Progenitor cell of endocrine pancreas (in vitro differentiated cells): Measurements from ENCODE around the gene POLN. TPM values are rescaled to one million over a fixed set of nuclear protein-coding genes. Genes with fewer than 3 reads are reported as not detected.

Experiments used
- DNase-seq: peaks from one replicate; pipeline ENCODE4 v3.0.0; 2021; ENCODE audit warnings: low spot score; ENCODE audit not compliant: unreplicated experiment
- H3K27ac Mint-ChIP-seq: 2 replicates; pipeline ENCODE4 v1.8.0; 2021; ENCODE audit warnings: mild to moderate bottlenecking, moderate library complexity, mixed read lengths
- H3K27me3 Mint-ChIP-seq: 2 replicates; pipeline ENCODE4 v1.8.0; 2021; ENCODE audit warnings: mixed read lengths
- H3K36me3 Mint-ChIP-seq: 2 replicates; pipeline ENCODE4 v1.8.0; 2022; ENCODE audit warnings: mixed read lengths; ENCODE audit not compliant: insufficient read depth
- H3K4me1 Mint-ChIP-seq: 2 replicates; pipeline ENCODE4 v1.8.0; 2021; ENCODE audit warnings: low read depth, mixed read lengths
- H3K4me3 Mint-ChIP-seq: 2 replicates; pipeline ENCODE4 v1.8.0; 2021; ENCODE audit warnings: low read depth, mild to moderate bottlenecking, moderate library complexity, mixed read lengths
- H3K9me3 Mint-ChIP-seq: 2 replicates; pipeline ENCODE4 v1.8.0; 2021; ENCODE audit warnings: low read depth, mixed read lengths
- total RNA-seq: library from RNA; stranded (reverse); gene quantifications from 2 replicates; pipeline ENCODE4 v1.2.1, GENCODE V29; 2021
- TF ChIP-seq, protein P1 (sequence below): fragments of 200-600 bp; sonication (generic); IDR thresholded peaks from one replicate; pipeline ENCODE4 v1.5.0; 2021; ENCODE audit warnings: antibody characterized with exemption, mild to moderate bottlenecking; ENCODE audit not compliant: unreplicated experiment

The POLN gene
- total RNA-seq, 1 donor from 2014 or later = 5.9 TPM

- DNase-seq = no peak
- Mint-ChIP-seq H3K36me3 (peaks cover 1% of the 10 kb centered on the region), H3K27ac (no peak overlapping the region), H3K4me3 (no peak overlapping the region), H3K9me3 (no peaks in the 10 kb centered on the region), H3K4me1 (peaks cover 2% of the 10 kb centered on the region), H3K27me3 (no peaks in the 10 kb centered on the region)
- TF ChIP-seq, protein P1, sequence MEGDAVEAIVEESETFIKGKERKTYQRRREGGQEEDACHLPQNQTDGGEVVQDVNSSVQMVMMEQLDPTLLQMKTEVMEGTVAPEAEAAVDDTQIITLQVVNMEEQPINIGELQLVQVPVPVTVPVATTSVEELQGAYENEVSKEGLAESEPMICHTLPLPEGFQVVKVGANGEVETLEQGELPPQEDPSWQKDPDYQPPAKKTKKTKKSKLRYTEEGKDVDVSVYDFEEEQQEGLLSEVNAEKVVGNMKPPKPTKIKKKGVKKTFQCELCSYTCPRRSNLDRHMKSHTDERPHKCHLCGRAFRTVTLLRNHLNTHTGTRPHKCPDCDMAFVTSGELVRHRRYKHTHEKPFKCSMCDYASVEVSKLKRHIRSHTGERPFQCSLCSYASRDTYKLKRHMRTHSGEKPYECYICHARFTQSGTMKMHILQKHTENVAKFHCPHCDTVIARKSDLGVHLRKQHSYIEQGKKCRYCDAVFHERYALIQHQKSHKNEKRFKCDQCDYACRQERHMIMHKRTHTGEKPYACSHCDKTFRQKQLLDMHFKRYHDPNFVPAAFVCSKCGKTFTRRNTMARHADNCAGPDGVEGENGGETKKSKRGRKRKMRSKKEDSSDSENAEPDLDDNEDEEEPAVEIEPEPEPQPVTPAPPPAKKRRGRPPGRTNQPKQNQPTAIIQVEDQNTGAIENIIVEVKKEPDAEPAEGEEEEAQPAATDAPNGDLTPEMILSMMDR = no peak
These were observed 67.9 kb downstream of the POLN start for GRCh38 chr4:2174061-2174460.

- Mint-ChIP-seq H3K9me3 (no peaks in the 10 kb centered on the region), H3K4me1 (peaks cover 5% of the 10 kb centered on the region), H3K36me3 (peaks cover 1% of the 10 kb centered on the region), H3K27ac (no peak overlapping the region), H3K4me3 (no peak overlapping the region), H3K27me3 (no peaks in the 10 kb centered on the region)
- TF ChIP-seq, protein P1 = no peak
- DNase-seq = no peak
These were observed 69.2 kb downstream of the POLN start for GRCh38 chr4:2172627-2173231.

DNA sequence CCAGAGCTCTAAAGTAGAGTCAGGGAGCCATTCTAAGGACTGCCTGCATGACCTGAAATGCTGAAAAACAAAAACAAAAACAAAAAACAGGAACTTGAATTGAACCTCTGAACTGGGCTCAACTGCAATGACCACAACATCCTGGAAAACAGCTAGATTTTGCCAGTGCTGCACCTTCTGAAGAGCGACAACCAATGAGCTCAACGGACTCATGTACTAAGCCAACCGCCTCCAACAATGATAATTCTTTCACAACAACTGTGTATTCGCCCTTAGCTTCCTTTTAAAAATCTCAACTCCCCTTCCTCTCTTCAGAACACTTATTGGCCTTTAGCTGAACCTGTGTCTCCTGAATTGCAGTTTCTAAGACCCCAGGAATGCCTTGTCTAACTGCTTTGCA, 69.8 kb downstream of the POLN start:
- no peaks in the 10 kb centered on the region for H3K27me3 Mint-ChIP-seq
- H3K4me1 Mint-ChIP-seq = peaks cover 5% of the 10 kb centered on the region
- TF ChIP-seq, protein P1 = no peak
- no peak overlapping the region for H3K27ac Mint-ChIP-seq
- H3K36me3 Mint-ChIP-seq = peaks cover 1% of the 10 kb centered on the region
- no peak for DNase-seq
- no peaks in the 10 kb centered on the region for H3K9me3 Mint-ChIP-seq
- H3K4me3 Mint-ChIP-seq = no peak overlapping the region

- TF ChIP-seq, protein P1 = no peak
- H3K36me3 Mint-ChIP-seq = peaks cover 5% of the 10 kb centered on the region
- no peaks in the 10 kb centered on the region for H3K9me3 Mint-ChIP-seq
- DNase-seq = no peak
- H3K27me3 Mint-ChIP-seq = no peaks in the 10 kb centered on the region
- peaks cover 5% of the 10 kb centered on the region for H3K4me1 Mint-ChIP-seq
- no peak overlapping the region for H3K4me3 Mint-ChIP-seq
- no peak overlapping the region for H3K27ac Mint-ChIP-seq
These were observed 73.2 kb downstream of the POLN start for GRCh38 chr4:2168469-2169319.

DNA sequence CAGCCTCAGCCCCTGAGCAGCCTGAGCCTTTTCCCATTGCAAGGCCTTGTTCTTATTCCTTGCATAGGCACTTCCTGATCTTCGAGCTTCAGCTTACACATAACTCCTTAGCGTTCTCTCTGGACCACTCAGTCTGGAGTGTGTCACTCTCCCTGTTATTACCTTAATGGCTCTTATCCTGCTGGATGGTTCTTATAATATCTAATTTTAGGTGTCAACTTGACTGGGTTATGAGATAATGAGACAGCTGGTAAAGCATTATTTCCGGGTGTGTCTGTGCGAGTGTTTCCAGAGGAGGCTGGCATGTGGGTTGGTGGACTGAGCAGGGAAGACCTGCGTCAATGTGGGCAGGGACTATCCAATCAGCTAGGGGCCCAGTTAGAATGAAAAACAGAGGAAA, 75.7 kb downstream of the POLN start:
- Mint-ChIP-seq H3K4me1 (peaks cover 5% of the 10 kb centered on the region), H3K36me3 (peaks cover 5% of the 10 kb centered on the region), H3K4me3 (no peak overlapping the region), H3K9me3 (no peaks in the 10 kb centered on the region), H3K27me3 (no peaks in the 10 kb centered on the region), H3K27ac (no peak overlapping the region)
- DNase-seq = no peak
- TF ChIP-seq, protein P1 = no peak
